Psoas muscle (tissue), 8 donors: ENCODE results near the gene PDIA5. TPM values are rescaled to one million over a fixed set of nuclear protein-coding genes. Genes with fewer than 3 reads are reported as not detected.

Experiments used
- ATAC-seq, 4 donors: fragments of 200-7000 bp; cut with Tn5 transposase; one replicate each; pipeline ENCODE4 v1.9.1; 2020; ENCODE audit warnings: moderate library complexity in 3 of 4, mild to moderate bottlenecking in 2 of 4
- DNase-seq, 2 donors: peaks; one replicate each; pipeline ENCODE4 v3.0.0-alpha.2; 2020
- H3K27ac ChIP-seq: fragments of 200-600 bp; one replicate; pipeline ENCODE4 v1.8.0; 2022
- H3K27me3 ChIP-seq, 3 donors: fragments of 200-600 bp in 1 of 3; one replicate each; pipeline versions ENCODE4 v1.6.1 to v1.8.0; 2013 to 2022; ENCODE audit warnings: low read length in 2 of 3, mild to moderate bottlenecking in 2 of 3, moderate library complexity in 1 of 3; ENCODE audit not compliant: insufficient read depth in 3 of 3
- H3K36me3 ChIP-seq, 2 donors: fragments of 200-600 bp in 1 of 2; one replicate each; pipeline versions ENCODE4 v1.6.1 to v1.8.0; 2013 to 2022; ENCODE audit warnings: low read depth in 1 of 2, mild to moderate bottlenecking in 1 of 2, moderate library complexity in 1 of 2; ENCODE audit not compliant: insufficient read depth in 1 of 2
- H3K4me1 ChIP-seq: fragments of 200-600 bp; one replicate; pipeline ENCODE4 v1.8.0; 2022
- H3K4me3 ChIP-seq: fragments of 200-600 bp; one replicate; pipeline ENCODE4 v1.8.0; 2022; ENCODE audit warnings: mild to moderate bottlenecking
- H3K9me3 ChIP-seq: fragments of 200-600 bp; one replicate; pipeline ENCODE4 v1.8.0; 2022
- CTCF ChIP-seq: fragments of 200-600 bp; IDR thresholded peaks from one replicate; pipeline ENCODE4 v1.8.0; 2022; ENCODE audit warnings: antibody characterized with exemption
- WGBS, 3 donors: extraction: QIAGEN DNeasy Blood & Tissue Kit; methylation state at CpG; one replicate each; pipeline versions ENCODE4 v1.1.6 to v1.1.7; 2013; 5-methylcytosine and 5-hydroxymethylcytosine counted together
- intact Hi-C, 2 donors: fragments of 100-400 bp; cut with DNase I; formaldehyde crosslinking; loops; one replicate each; pipeline versions ENCODE4 v1.11.0 to v1.14.2; 2022
- polyA plus RNA-seq, 3 donors: library from polyadenylated mRNA; stranded (reverse); fragments of 200-250 nt; gene quantifications; one replicate each; pipeline ENCODE4 v1.2.3, GENCODE V29; 2013
- total RNA-seq, 4 donors: library from RNA; stranded (reverse); fragmentation: NEBNext Ultra II Directional in 2 of 4; extraction: Animal tissue kit (Norgen Biotek cat#: 25700) in 2 of 4; gene quantifications; one replicate each; pipeline versions ENCODE4 v1.2.1 to v1.2.4, GENCODE V29; 2021 to 2023
- donor health status: healthy with polysubstance abuse.
- donor health status: DM: no; HTN: no; CAD: no; lungs with moderate emphysema.
- donor health status: Bipolar disorder and iron deficiency.
- donor health status: healthy.
- donor health status: DM: yes; HTN: yes; CAD: no.
- donor health status: DM: no; HTN: no; CAD: no.
- donor health status: DM: no; HTN: no; CAD: no.
- donor health status: DM: yes; HTN: yes; CAD: no.

The PDIA5 gene
- total and polyA plus RNA-seq, 7 donors, result 2.9 to 6.4 (median 4.6) TPM

- Histone ChIP-seq H3K4me3 (no peak overlapping the region), H3K36me3 (peaks cover 0 to 12% of the 10 kb centered on the region in 2 donors), H3K4me1 (no peaks in the 10 kb centered on the region), H3K27ac (no peak overlapping the region), H3K9me3 (no peaks in the 10 kb centered on the region), H3K27me3 (no peaks in the 10 kb centered on the region)
- ATAC-seq (no peak), DNase-seq (no peak)
- no peak for TF ChIP-seq CTCF
- intact Hi-C loops, result no loop called here
- 96 to 99% (median 97%) methylated on average over 10 of the region's 10 CpGs for WGBS, 3 donors
Measured at GRCh38 chr3:123116116-123116515, 49.3 kb downstream of the PDIA5 start.

GRCh38 chr3:123119388-123119787, 52.6 kb downstream of the PDIA5 start:
- ATAC-seq, result no peak
- DNase-seq, result no peak
- Histone ChIP-seq H3K4me1 (no peaks in the 10 kb centered on the region), H3K9me3 (no peaks in the 10 kb centered on the region), H3K27me3 (no peaks in the 10 kb centered on the region), H3K4me3 (no peak overlapping the region), H3K27ac (no peak overlapping the region), H3K36me3 (peaks cover 0 to 26% of the 10 kb centered on the region in 2 donors)
- 90 to 95% (median 94%) methylated on average over 4 of the region's 4 CpGs for WGBS, 3 donors
- intact Hi-C loops, result no loop called here
- TF ChIP-seq CTCF, result no peak

- whole genome bisulfite sequencing, 3 donors, result 57 to 79% (median 69%) methylated on average over 5 of the region's 5 CpGs
- no peaks in the 10 kb centered on the region for H3K9me3 ChIP-seq
- no peaks in the 10 kb centered on the region for H3K27me3 ChIP-seq
- H3K36me3 ChIP-seq, result peaks cover 0 to 27% of the 10 kb centered on the region in 2 donors
- no peak overlapping the region for H3K4me3 ChIP-seq
- no peak for TF ChIP-seq CTCF
- intact Hi-C loops, result no loop called here
- no peak for ATAC-seq
- H3K27ac ChIP-seq, result no peak overlapping the region
- no peak for DNase-seq
- no peaks in the 10 kb centered on the region for H3K4me1 ChIP-seq
Measured at GRCh38 chr3:123119802-123120201, 53.0 kb downstream of the PDIA5 start.

- peaks cover 0 to 27% of the 10 kb centered on the region in 2 donors for H3K36me3 ChIP-seq
- intact Hi-C loops, result no loop called here
- no peak overlapping the region for H3K4me3 ChIP-seq
- H3K27me3 ChIP-seq, result no peaks in the 10 kb centered on the region
- no peaks in the 10 kb centered on the region for H3K9me3 ChIP-seq
- WGBS, 3 donors, result 72 to 84% (median 81%) methylated on average over 4 of the region's 4 CpGs
- H3K4me1 ChIP-seq, result no peaks in the 10 kb centered on the region
- DNase-seq (no peak), ATAC-seq (no peak)
- no peak overlapping the region for H3K27ac ChIP-seq
- no peak for TF ChIP-seq CTCF
Measured at GRCh38 chr3:123120573-123120972, 53.7 kb downstream of the PDIA5 start.

GRCh38 chr3:123122057-123122456, 55.2 kb downstream of the PDIA5 start:
- H3K4me1 ChIP-seq, result no peaks in the 10 kb centered on the region
- no peak overlapping the region for H3K27ac ChIP-seq
- WGBS, 3 donors, result 84 to 88% (median 86%) methylated on average over 5 of the region's 5 CpGs
- no peak overlapping the region for H3K4me3 ChIP-seq
- ATAC-seq (no peak), DNase-seq (no peak)
- no peaks in the 10 kb centered on the region for H3K27me3 ChIP-seq
- no peak for TF ChIP-seq CTCF
- peaks cover 0 to 29% of the 10 kb centered on the region in 2 donors for H3K36me3 ChIP-seq
- no peaks in the 10 kb centered on the region for H3K9me3 ChIP-seq
- intact Hi-C loops, result no loop called here
